H9 (cell line): ENCODE data around the gene BACE1-AS. TPM values are rescaled to one million over a fixed set of nuclear protein-coding genes. Genes with fewer than 3 reads are reported as not detected.
"Not testable (repeated sequence)": the region's sequence is repeated elsewhere in the genome, so short reads cannot be mapped to it uniquely, and the experiment has no call there.

Experiments used
- DNase-seq: peaks from one replicate; pipeline ENCODE4 v3.0.0-alpha.2; 2017
- H2AFZ ChIP-seq: one replicate; pipeline ENCODE4 v1.6.1; 2013; ENCODE audit warnings: mild to moderate bottlenecking, low read length, control low read depth, moderate library complexity
- H2AK5ac ChIP-seq: 2 replicates; pipeline ENCODE4 v1.6.1; 2013; ENCODE audit warnings: low read length, control low read depth, mixed read lengths; ENCODE audit not compliant: insufficient read length
- H2BK120ac ChIP-seq: one replicate; pipeline ENCODE4 v1.6.1; 2013; ENCODE audit warnings: low read depth, mild to moderate bottlenecking, low read length, control low read depth, inconsistent platforms; ENCODE audit not compliant: poor library complexity, severe bottlenecking
- H2BK12ac ChIP-seq: 2 replicates; pipeline ENCODE4 v1.6.1; 2013; ENCODE audit warnings: low read length, control low read depth, mixed read lengths, low read depth; ENCODE audit not compliant: insufficient read length
- H2BK15ac ChIP-seq: 2 replicates; pipeline ENCODE4 v1.6.1; 2013; ENCODE audit warnings: low read depth, low read length, control low read depth
- H2BK20ac ChIP-seq: one replicate; pipeline ENCODE4 v1.6.1; 2013; ENCODE audit warnings: low read depth, mild to moderate bottlenecking, low read length, control low read depth, inconsistent platforms; ENCODE audit not compliant: poor library complexity, severe bottlenecking
- H2BK5ac ChIP-seq: 2 replicates; pipeline ENCODE4 v1.6.1; 2013; ENCODE audit warnings: low read length, control low read depth, mixed read lengths; ENCODE audit not compliant: insufficient read length
- H3K14ac ChIP-seq: 2 replicates; pipeline ENCODE4 v1.6.1; 2013; ENCODE audit warnings: low read length, control low read depth; ENCODE audit not compliant: insufficient read depth
- H3K18ac ChIP-seq: 2 replicates; pipeline ENCODE4 v1.6.1; 2013; ENCODE audit warnings: low read depth, mild to moderate bottlenecking, mixed read lengths, low read length, control low read depth; ENCODE audit not compliant: insufficient read length
- H3K23ac ChIP-seq: 2 replicates; pipeline ENCODE4 v1.6.1; 2013; ENCODE audit warnings: low read length, control low read depth, mixed read lengths, low read depth; ENCODE audit not compliant: insufficient read length
- H3K23me2 ChIP-seq: 2 replicates; pipeline ENCODE4 v1.6.1; 2013; ENCODE audit warnings: low read depth, mild to moderate bottlenecking, mixed read lengths, low read length, control low read depth; ENCODE audit not compliant: insufficient read length, poor library complexity, severe bottlenecking
- H3K27ac ChIP-seq: 2 replicates; pipeline ENCODE4 v1.5.1; 2013; ENCODE audit warnings: low read length, control low read depth, mixed read lengths, low read depth; ENCODE audit not compliant: insufficient read length
- H3K27me3 ChIP-seq: 2 replicates; pipeline ENCODE4 v1.6.1; 2013; ENCODE audit warnings: low read length, control low read depth, inconsistent platforms; ENCODE audit not compliant: insufficient read depth
- H3K4ac ChIP-seq: 2 replicates; pipeline ENCODE4 v1.6.1; 2013; ENCODE audit warnings: low read depth, mild to moderate bottlenecking, control low read depth, inconsistent platforms, low read length, moderate library complexity
- H3K4me1 ChIP-seq: 2 replicates; pipeline ENCODE4 v1.6.1; 2013; ENCODE audit warnings: low read length, control low read depth, inconsistent platforms; ENCODE audit not compliant: insufficient read depth
- H3K4me2 ChIP-seq: 2 replicates; pipeline ENCODE4 v1.6.1; 2013; ENCODE audit warnings: low read length, control low read depth, mixed read lengths; ENCODE audit not compliant: insufficient read length, insufficient read depth
- H3K56ac ChIP-seq: 2 replicates; pipeline ENCODE4 v1.6.1; 2013; ENCODE audit warnings: low read depth, mild to moderate bottlenecking, mixed read lengths, low read length, control low read depth; ENCODE audit not compliant: insufficient read length
- H3K79me1 ChIP-seq: 2 replicates; pipeline ENCODE4 v1.6.1; 2013; ENCODE audit warnings: low read depth, mild to moderate bottlenecking, moderate library complexity, low read length, control low read depth, inconsistent platforms; ENCODE audit not compliant: insufficient read depth, poor library complexity, severe bottlenecking
- H3K79me2 ChIP-seq: 2 replicates; pipeline ENCODE4 v1.6.1; 2013; ENCODE audit warnings: low read length, control low read depth, inconsistent platforms; ENCODE audit not compliant: insufficient read depth
- H3K9ac ChIP-seq: 2 replicates; pipeline ENCODE4 v1.6.1; 2013; ENCODE audit warnings: low read length, control low read depth, mixed read lengths; ENCODE audit not compliant: insufficient read length; ENCODE audit errors: extremely low read depth
- H3K9me3 ChIP-seq: one replicate; pipeline ENCODE4 v1.6.1; 2013; ENCODE audit warnings: low read depth, low read length, inconsistent platforms; ENCODE audit not compliant: control insufficient read depth
- H3T11ph ChIP-seq: one replicate; pipeline ENCODE4 v1.6.1; 2013; ENCODE audit warnings: mild to moderate bottlenecking, low read length, control low read depth, inconsistent platforms
- H4K20me1 ChIP-seq: one replicate; pipeline ENCODE4 v1.6.1; 2013; ENCODE audit not compliant: control insufficient read depth, insufficient read length, insufficient read depth
- H4K5ac ChIP-seq: 2 replicates; pipeline ENCODE4 v1.6.1; 2013; ENCODE audit warnings: low read depth, mild to moderate bottlenecking, mixed read lengths, low read length, control low read depth; ENCODE audit not compliant: insufficient read length
- H4K8ac ChIP-seq: replicated peaks from 2 replicates; pipeline ENCODE4 v1.6.1; 2013; ENCODE audit warnings: low read length, control low read depth, mixed read lengths, low read depth; ENCODE audit not compliant: insufficient read length
- H4K91ac ChIP-seq: 2 replicates; pipeline ENCODE4 v1.6.1; 2013; ENCODE audit warnings: low read depth, mild to moderate bottlenecking, moderate library complexity, mixed read lengths, low read length, control low read depth; ENCODE audit not compliant: insufficient read length
- H3K27ac Mint-ChIP-seq, 3 experiments: 2 replicates in 2 of 3; 3 replicates in 1 of 3; pipeline ENCODE4 v1.8.0; 2020 to 2021; ENCODE audit warnings: mixed read lengths in 3 of 3, mild to moderate bottlenecking in 1 of 3, moderate library complexity in 1 of 3
- H3K27me3 Mint-ChIP-seq: 2 replicates; pipeline ENCODE4 v1.8.0; 2021; ENCODE audit warnings: low read depth, mild to moderate bottlenecking, moderate library complexity, mixed read lengths
- H3K36me3 Mint-ChIP-seq, 3 experiments: 2 replicates in 2 of 3; 3 replicates in 1 of 3; pipeline ENCODE4 v1.8.0; 2020 to 2021; ENCODE audit warnings: low read depth in 3 of 3, mixed read lengths in 3 of 3; ENCODE audit not compliant: insufficient read depth in 1 of 3
- H3K4me1 Mint-ChIP-seq, 2 experiments: 2 replicates each; pipeline ENCODE4 v1.8.0; 2020; ENCODE audit warnings: mixed read lengths in 2 of 2
- H3K4me3 Mint-ChIP-seq, 2 experiments: 2 replicates in 1 of 2; 3 replicates in 1 of 2; pipeline ENCODE4 v1.8.0; 2020 to 2021; ENCODE audit warnings: mild to moderate bottlenecking in 2 of 2, mixed read lengths in 2 of 2, moderate library complexity in 1 of 2
- H3K9me3 Mint-ChIP-seq, 2 experiments: 2 replicates in 1 of 2; 3 replicates in 1 of 2; pipeline ENCODE4 v1.8.0; 2020; ENCODE audit warnings: mild to moderate bottlenecking in 2 of 2, mixed read lengths in 2 of 2, moderate library complexity in 1 of 2
- CTCF ChIP-seq: fragments of 200-600 bp; sonication (generic); conservative IDR thresholded peaks from 3 replicates; pipeline ENCODE4 v1.8.0; 2021; ENCODE audit warnings: antibody characterized with exemption, mild to moderate bottlenecking
- WGBS: extraction: QIAGEN DNeasy Blood & Tissue Kit; methylation state at CpG from one replicate; pipeline ENCODE4 v1.1.7; 2013; ENCODE audit warnings: missing lambda C conversion rate, low lambda C conversion rate, mixed read lengths; ENCODE audit not compliant: insufficient read length; ENCODE audit errors: extremely low coverage; 5-methylcytosine and 5-hydroxymethylcytosine counted together
- total RNA-seq: library from RNA; stranded (reverse); gene quantifications from 2 replicates; pipeline ENCODE4 v1.2.1, GENCODE V29; 2021

BACE1-AS gene
- total RNA-seq, 1 experiment from 2014 or later: 9.9 TPM

- Mint-ChIP-seq H3K27ac (no peak overlapping the region), H3K36me3 (no peaks in the 10 kb centered on the region), H3K4me3 (no peak overlapping the region), H3K4me1 (peaks cover 12 to 14% of the 10 kb centered on the region in 2 experiments), H3K27me3 (peaks cover 5% of the 10 kb centered on the region), H3K9me3 (no peaks in the 10 kb centered on the region)
- Histone ChIP-seq H3K9ac (no peak overlapping the region), H4K8ac (no peak overlapping the region), H2BK15ac (no peak overlapping the region), H4K5ac (no peak overlapping the region), H3K23ac (no peak overlapping the region), H3K9me3 (no peaks in the 10 kb centered on the region), H3T11ph (no peak overlapping the region), H2AFZ (no peak overlapping the region), H2BK120ac (no peak overlapping the region), H3K27me3 (no peaks in the 10 kb centered on the region), H3K79me1 (no peaks in the 10 kb centered on the region), H3K4me1 (no peaks in the 10 kb centered on the region), H3K79me2 (no peaks in the 10 kb centered on the region), H3K56ac (no peak overlapping the region), H3K23me2 (peaks cover 10% of the 10 kb centered on the region), H3K27ac (no peak overlapping the region), H2BK12ac (no peak overlapping the region), H2AK5ac (no peak overlapping the region), H2BK20ac (no peak overlapping the region), H3K14ac (no peak overlapping the region), H2BK5ac (no peak overlapping the region), H4K20me1 (no peaks in the 10 kb centered on the region), H3K4me2 (no peak overlapping the region), H3K18ac (no peak overlapping the region), H3K4ac (no peak overlapping the region), H4K91ac (no peak overlapping the region)
- TF ChIP-seq CTCF: no peak
- no CpG with 5 or more reads among the region's 5 CpGs for WGBS
- no peak for DNase-seq
Observed at GRCh38 chr11:117319214-117319840, 28.2 kb downstream of the BACE1-AS start.

GRCh38 chr11:117327255-117327566 lies 36.1 kb downstream of the BACE1-AS start:
- H3K79me1 ChIP-seq, H3K9me3 ChIP-seq, H2BK120ac ChIP-seq, H3K23ac ChIP-seq, H2BK12ac ChIP-seq, H2BK15ac ChIP-seq, H2BK20ac ChIP-seq, H3K14ac ChIP-seq, H3K27ac Mint-ChIP-seq, H3K9me3 Mint-ChIP-seq, H2AK5ac ChIP-seq, H4K20me1 ChIP-seq, H3T11ph ChIP-seq, H2AFZ ChIP-seq, H3K56ac ChIP-seq, H3K27me3 Mint-ChIP-seq, H3K23me2 ChIP-seq, H3K9ac ChIP-seq, DNase-seq, H3K4me2 ChIP-seq, H3K4me1 Mint-ChIP-seq, H2BK5ac ChIP-seq, H3K18ac ChIP-seq, H3K4me3 Mint-ChIP-seq, H4K5ac ChIP-seq, H3K27me3 ChIP-seq, H3K4me1 ChIP-seq, H3K79me2 ChIP-seq, H4K8ac ChIP-seq, H3K36me3 Mint-ChIP-seq, H3K27ac ChIP-seq, H4K91ac ChIP-seq, H3K4ac ChIP-seq: not testable (repeated sequence)
- no CpG with 5 or more reads among the region's 5 CpGs for WGBS
